ENCODE results near the gene OXA1L.
"Not testable (repeated sequence)": the region's sequence is repeated elsewhere in the genome, so short reads cannot be mapped to it uniquely, and the experiment has no call there.

Gene OXA1L

GRCh38 chr14:22764382-22764781, 2.1 kb upstream of the OXA1L start:
- no peak for DNase-seq (ENCODE audit: insufficient read length, low spot score)
- TF ChIP-seq POLR2AphosphoS5 (IDR thresholded peaks at IDR 0.05; ENCODE audit: low read depth, low read length) (no peak), POU2F2 (IDR thresholded peaks at IDR 0.05; ENCODE audit: low read depth, low read length) (no peak), PAX5 (IDR thresholded peaks at IDR 0.05; ENCODE audit: insufficient read depth, low read length, severe bottlenecking) (no peak), SPI1 (IDR thresholded peaks at IDR 0.05; ENCODE audit: low read depth, low read length) (no peak), TAF1 (IDR thresholded peaks at IDR 0.05; ENCODE audit: low read depth, low read length) (no peak), POLR2A (IDR thresholded peaks at IDR 0.05; ENCODE audit: low read depth, low read length) (no peak)
- peak; percentile 16 for FAIRE-seq

- DNase-seq (ENCODE audit: insufficient read length, low spot score) (no peak), FAIRE-seq (no peak)
- peak; percentile 48 for TF ChIP-seq SPI1 (IDR thresholded peaks at IDR 0.05; ENCODE audit: low read depth, low read length)
- no peak for TF ChIP-seq POLR2A (IDR thresholded peaks at IDR 0.05; ENCODE audit: low read depth, low read length)
Observed at GRCh38 chr14:22767323-22767589, 768 bp downstream of the OXA1L start.

GRCh38 chr14:22768947-22769346, 2.5 kb downstream of the OXA1L start:
- FAIRE-seq (no peak), DNase-seq (ENCODE audit: insufficient read length, low spot score) (no peak)
- TF ChIP-seq POLR2A (IDR thresholded peaks at IDR 0.05; ENCODE audit: low read depth, low read length) (no peak), TAF1 (IDR thresholded peaks at IDR 0.05; ENCODE audit: low read depth, low read length) (no peak), PAX5 (IDR thresholded peaks at IDR 0.05; ENCODE audit: insufficient read depth, low read length, severe bottlenecking) (no peak), SPI1 (IDR thresholded peaks at IDR 0.05; ENCODE audit: low read depth, low read length) (no peak), POLR2AphosphoS5 (IDR thresholded peaks at IDR 0.05; ENCODE audit: low read depth, low read length) (no peak), POU2F2 (IDR thresholded peaks at IDR 0.05; ENCODE audit: low read depth, low read length) (no peak)

GRCh38 chr14:22769369-22769768, 2.9 kb downstream of the OXA1L start:
- FAIRE-seq (no peak), DNase-seq (ENCODE audit: insufficient read length, low spot score) (no peak)
- TF ChIP-seq TAF1 (IDR thresholded peaks at IDR 0.05; ENCODE audit: low read depth, low read length), result no peak
- 0 out of 2 replicates have a peak, but pooled peaks have one; percentile 15 for TF ChIP-seq POLR2AphosphoS5 (IDR thresholded peaks at IDR 0.05; ENCODE audit: low read depth, low read length)
- TF ChIP-seq POU2F2 (IDR thresholded peaks at IDR 0.05; ENCODE audit: low read depth, low read length), result no peak
- no peak for TF ChIP-seq POLR2A (IDR thresholded peaks at IDR 0.05; ENCODE audit: low read depth, low read length)
- TF ChIP-seq SPI1 (IDR thresholded peaks at IDR 0.05; ENCODE audit: low read depth, low read length), result no peak
- TF ChIP-seq PAX5 (IDR thresholded peaks at IDR 0.05; ENCODE audit: insufficient read depth, low read length, severe bottlenecking), result no peak

GRCh38 chr14:22770481-22771187, 4.1 kb downstream of the OXA1L start:
- FAIRE-seq (no peak), DNase-seq (ENCODE audit: insufficient read length, low spot score) (no peak)
- TF ChIP-seq PAX5 (IDR thresholded peaks at IDR 0.05; ENCODE audit: insufficient read depth, low read length, severe bottlenecking) (no peak), POLR2A (IDR thresholded peaks at IDR 0.05; ENCODE audit: low read depth, low read length) (no peak; the same call in 1 of the 2 replicates), POU2F2 (IDR thresholded peaks at IDR 0.05; ENCODE audit: low read depth, low read length) (no peak), TAF1 (IDR thresholded peaks at IDR 0.05; ENCODE audit: low read depth, low read length) (no peak), SPI1 (IDR thresholded peaks at IDR 0.05; ENCODE audit: low read depth, low read length) (no peak), POLR2AphosphoS5 (IDR thresholded peaks at IDR 0.05; ENCODE audit: low read depth, low read length) (no peak)

- DNase-seq (ENCODE audit: insufficient read length, low spot score) (no peak), FAIRE-seq (no peak)
- TF ChIP-seq TAF1 (IDR thresholded peaks at IDR 0.05; ENCODE audit: low read depth, low read length) (no peak), SPI1 (IDR thresholded peaks at IDR 0.05; ENCODE audit: low read depth, low read length) (no peak), POLR2A (IDR thresholded peaks at IDR 0.05; ENCODE audit: low read depth, low read length) (no peak), POLR2AphosphoS5 (IDR thresholded peaks at IDR 0.05; ENCODE audit: low read depth, low read length) (no peak), PAX5 (IDR thresholded peaks at IDR 0.05; ENCODE audit: insufficient read depth, low read length, severe bottlenecking) (no peak), POU2F2 (IDR thresholded peaks at IDR 0.05; ENCODE audit: low read depth, low read length) (no peak)
Observed at GRCh38 chr14:22772725-22773124, 6.2 kb downstream of the OXA1L start.

GRCh38 chr14:22773162-22774010, 6.9 kb downstream of the OXA1L start:
- no peak; the same call in 1 of the 2 replicates for TF ChIP-seq POLR2A (IDR thresholded peaks at IDR 0.05; ENCODE audit: low read depth, low read length)
- no peak for TF ChIP-seq SPI1 (IDR thresholded peaks at IDR 0.05; ENCODE audit: low read depth, low read length)
- TF ChIP-seq POLR2AphosphoS5 (IDR thresholded peaks at IDR 0.05; ENCODE audit: low read depth, low read length), result no peak; the same call in 1 of the 2 replicates
- no peak for TF ChIP-seq PAX5 (IDR thresholded peaks at IDR 0.05; ENCODE audit: insufficient read depth, low read length, severe bottlenecking)
- TF ChIP-seq TAF1 (IDR thresholded peaks at IDR 0.05; ENCODE audit: low read depth, low read length), result no peak
- no peak for TF ChIP-seq POU2F2 (IDR thresholded peaks at IDR 0.05; ENCODE audit: low read depth, low read length)
- no peak for DNase-seq (ENCODE audit: insufficient read length, low spot score)
- FAIRE-seq, result no peak

GRCh38 chr14:22774011-22774706, 7.7 kb downstream of the OXA1L start:
- FAIRE-seq, result no peak
- TF ChIP-seq POLR2AphosphoS5 (IDR thresholded peaks at IDR 0.05; ENCODE audit: low read depth, low read length), result peak; percentile 60
- no peak for TF ChIP-seq TAF1 (IDR thresholded peaks at IDR 0.05; ENCODE audit: low read depth, low read length)
- no peak for DNase-seq (ENCODE audit: insufficient read length, low spot score)

- no peak for TF ChIP-seq SPI1 (IDR thresholded peaks at IDR 0.05; ENCODE audit: low read depth, low read length)
- 0 out of 2 replicates have a peak, but pooled peaks have one; percentile 36 for TF ChIP-seq POLR2AphosphoS5 (IDR thresholded peaks at IDR 0.05; ENCODE audit: low read depth, low read length)
- DNase-seq (ENCODE audit: insufficient read length, low spot score) (no peak), FAIRE-seq (no peak)
Observed at GRCh38 chr14:22776215-22776614, 9.7 kb downstream of the OXA1L start.

- not testable (repeated sequence) for FAIRE-seq; DNase-seq (ENCODE audit: insufficient read length, low spot score)
Observed at GRCh38 chr14:22776849-22777248, 10.4 kb downstream of the OXA1L start.

Data from GM12891 (cell line).